H1 (cell line): ENCODE data around the gene FAM47C.
"Not testable (repeated sequence)": the region's sequence is repeated elsewhere in the genome, so short reads cannot be mapped to it uniquely, and the experiment has no call there.

Source experiments
- CREB1 ChIP-seq: IDR thresholded peaks from 2 replicates; pipeline ENCODE4 v1.6.1; 2012; ENCODE audit warnings: inconsistent platforms
- CTCF ChIP-seq, 3 experiments: IDR thresholded peaks; 1 replicate in 2 of 3; 2 replicates in 1 of 3; pipeline versions ENCODE4 v1.5.1 to v1.6.1; 2011; ENCODE audit warnings: low read length in 3 of 3, mild to moderate bottlenecking in 3 of 3, inconsistent platforms in 2 of 3, low read depth in 1 of 3, moderate library complexity in 1 of 3; ENCODE audit not compliant: insufficient read depth in 1 of 3; ENCODE audit errors: control extremely low read depth in 1 of 3
- EP300 ChIP-seq, 2 experiments: IDR thresholded peaks; 1 replicate in 1 of 2; 2 replicates in 1 of 2; pipeline ENCODE4 v1.6.1; 2011 to 2012; ENCODE audit warnings: low read depth in 2 of 2, low read length in 2 of 2, mild to moderate bottlenecking in 2 of 2, borderline replicate concordance in 1 of 2, inconsistent platforms in 1 of 2, moderate library complexity in 1 of 2
- TAF1 ChIP-seq: IDR thresholded peaks from 2 replicates; pipeline ENCODE4 v1.6.1; 2011; ENCODE audit warnings: mild to moderate bottlenecking, low read depth, low read length
- TF ChIP-seq, protein P1 (sequence below): fragments of 300-600 bp; sonication (generic); IDR thresholded peaks from 2 replicates; pipeline ENCODE4 v1.7.1; 2012; ENCODE audit warnings: low read length, moderate library complexity, mild to moderate bottlenecking, inconsistent platforms; ENCODE audit not compliant: insufficient replicate concordance

DNA sequence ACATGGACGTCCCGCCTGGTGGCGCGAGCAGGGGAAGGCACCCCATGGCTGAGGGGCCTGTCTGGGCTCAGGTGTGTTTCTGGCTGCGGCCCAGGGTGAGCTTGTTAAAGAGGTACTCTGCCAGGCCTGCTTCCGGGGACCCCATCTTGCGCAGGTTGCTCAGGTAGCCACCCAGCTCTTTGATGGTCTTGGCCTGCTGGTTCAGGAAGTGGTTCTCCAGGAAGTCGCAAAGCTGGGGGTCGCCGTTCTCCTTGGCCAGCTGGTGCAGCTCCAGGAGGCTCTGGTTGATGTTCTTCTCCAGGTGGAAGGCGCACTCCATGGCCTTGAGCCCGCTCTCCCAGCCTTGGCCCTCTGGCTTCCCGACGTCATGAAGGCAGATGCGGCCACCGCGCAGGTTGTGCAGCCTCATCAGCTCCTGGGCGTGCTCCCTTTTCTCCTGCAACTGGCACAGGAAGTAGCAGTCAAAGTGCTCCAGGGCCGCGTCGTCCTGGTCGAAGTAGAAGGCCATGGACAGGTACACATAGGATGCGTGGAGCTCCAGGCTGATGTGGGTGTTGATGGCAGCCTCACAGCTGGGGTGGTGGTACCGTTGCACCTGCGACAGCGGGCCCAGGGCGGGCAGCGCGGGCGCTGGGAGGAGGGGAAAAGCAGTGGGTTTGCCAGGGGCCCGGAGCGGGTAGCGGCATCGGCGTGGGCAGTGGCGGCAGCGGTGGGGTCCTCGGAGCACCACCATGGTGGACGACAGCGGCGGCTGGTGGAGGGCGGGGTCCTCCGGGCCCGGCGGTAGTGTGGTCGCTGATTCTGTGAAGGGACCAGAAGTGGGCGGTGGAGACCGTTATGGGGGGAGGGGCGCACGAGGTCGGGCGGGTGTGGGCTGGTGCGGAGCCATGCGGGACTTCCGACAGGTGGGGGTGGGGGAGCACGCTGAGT lies 35.1 kb downstream of the FAM47C start:
- TF ChIP-seq CTCF (IDR thresholded peaks at IDR 0.05; ENCODE audit: control extremely low read depth in 1 of 3, insufficient read depth in 1 of 3, low read depth in 1 of 3, low read length in 3 of 3); EP300 (IDR thresholded peaks at IDR 0.05; ENCODE audit: borderline replicate concordance in 1 of 2, low read depth in 2 of 2, low read length in 2 of 2); TAF1; CREB1: not testable (repeated sequence)
- TF ChIP-seq, protein P1, sequence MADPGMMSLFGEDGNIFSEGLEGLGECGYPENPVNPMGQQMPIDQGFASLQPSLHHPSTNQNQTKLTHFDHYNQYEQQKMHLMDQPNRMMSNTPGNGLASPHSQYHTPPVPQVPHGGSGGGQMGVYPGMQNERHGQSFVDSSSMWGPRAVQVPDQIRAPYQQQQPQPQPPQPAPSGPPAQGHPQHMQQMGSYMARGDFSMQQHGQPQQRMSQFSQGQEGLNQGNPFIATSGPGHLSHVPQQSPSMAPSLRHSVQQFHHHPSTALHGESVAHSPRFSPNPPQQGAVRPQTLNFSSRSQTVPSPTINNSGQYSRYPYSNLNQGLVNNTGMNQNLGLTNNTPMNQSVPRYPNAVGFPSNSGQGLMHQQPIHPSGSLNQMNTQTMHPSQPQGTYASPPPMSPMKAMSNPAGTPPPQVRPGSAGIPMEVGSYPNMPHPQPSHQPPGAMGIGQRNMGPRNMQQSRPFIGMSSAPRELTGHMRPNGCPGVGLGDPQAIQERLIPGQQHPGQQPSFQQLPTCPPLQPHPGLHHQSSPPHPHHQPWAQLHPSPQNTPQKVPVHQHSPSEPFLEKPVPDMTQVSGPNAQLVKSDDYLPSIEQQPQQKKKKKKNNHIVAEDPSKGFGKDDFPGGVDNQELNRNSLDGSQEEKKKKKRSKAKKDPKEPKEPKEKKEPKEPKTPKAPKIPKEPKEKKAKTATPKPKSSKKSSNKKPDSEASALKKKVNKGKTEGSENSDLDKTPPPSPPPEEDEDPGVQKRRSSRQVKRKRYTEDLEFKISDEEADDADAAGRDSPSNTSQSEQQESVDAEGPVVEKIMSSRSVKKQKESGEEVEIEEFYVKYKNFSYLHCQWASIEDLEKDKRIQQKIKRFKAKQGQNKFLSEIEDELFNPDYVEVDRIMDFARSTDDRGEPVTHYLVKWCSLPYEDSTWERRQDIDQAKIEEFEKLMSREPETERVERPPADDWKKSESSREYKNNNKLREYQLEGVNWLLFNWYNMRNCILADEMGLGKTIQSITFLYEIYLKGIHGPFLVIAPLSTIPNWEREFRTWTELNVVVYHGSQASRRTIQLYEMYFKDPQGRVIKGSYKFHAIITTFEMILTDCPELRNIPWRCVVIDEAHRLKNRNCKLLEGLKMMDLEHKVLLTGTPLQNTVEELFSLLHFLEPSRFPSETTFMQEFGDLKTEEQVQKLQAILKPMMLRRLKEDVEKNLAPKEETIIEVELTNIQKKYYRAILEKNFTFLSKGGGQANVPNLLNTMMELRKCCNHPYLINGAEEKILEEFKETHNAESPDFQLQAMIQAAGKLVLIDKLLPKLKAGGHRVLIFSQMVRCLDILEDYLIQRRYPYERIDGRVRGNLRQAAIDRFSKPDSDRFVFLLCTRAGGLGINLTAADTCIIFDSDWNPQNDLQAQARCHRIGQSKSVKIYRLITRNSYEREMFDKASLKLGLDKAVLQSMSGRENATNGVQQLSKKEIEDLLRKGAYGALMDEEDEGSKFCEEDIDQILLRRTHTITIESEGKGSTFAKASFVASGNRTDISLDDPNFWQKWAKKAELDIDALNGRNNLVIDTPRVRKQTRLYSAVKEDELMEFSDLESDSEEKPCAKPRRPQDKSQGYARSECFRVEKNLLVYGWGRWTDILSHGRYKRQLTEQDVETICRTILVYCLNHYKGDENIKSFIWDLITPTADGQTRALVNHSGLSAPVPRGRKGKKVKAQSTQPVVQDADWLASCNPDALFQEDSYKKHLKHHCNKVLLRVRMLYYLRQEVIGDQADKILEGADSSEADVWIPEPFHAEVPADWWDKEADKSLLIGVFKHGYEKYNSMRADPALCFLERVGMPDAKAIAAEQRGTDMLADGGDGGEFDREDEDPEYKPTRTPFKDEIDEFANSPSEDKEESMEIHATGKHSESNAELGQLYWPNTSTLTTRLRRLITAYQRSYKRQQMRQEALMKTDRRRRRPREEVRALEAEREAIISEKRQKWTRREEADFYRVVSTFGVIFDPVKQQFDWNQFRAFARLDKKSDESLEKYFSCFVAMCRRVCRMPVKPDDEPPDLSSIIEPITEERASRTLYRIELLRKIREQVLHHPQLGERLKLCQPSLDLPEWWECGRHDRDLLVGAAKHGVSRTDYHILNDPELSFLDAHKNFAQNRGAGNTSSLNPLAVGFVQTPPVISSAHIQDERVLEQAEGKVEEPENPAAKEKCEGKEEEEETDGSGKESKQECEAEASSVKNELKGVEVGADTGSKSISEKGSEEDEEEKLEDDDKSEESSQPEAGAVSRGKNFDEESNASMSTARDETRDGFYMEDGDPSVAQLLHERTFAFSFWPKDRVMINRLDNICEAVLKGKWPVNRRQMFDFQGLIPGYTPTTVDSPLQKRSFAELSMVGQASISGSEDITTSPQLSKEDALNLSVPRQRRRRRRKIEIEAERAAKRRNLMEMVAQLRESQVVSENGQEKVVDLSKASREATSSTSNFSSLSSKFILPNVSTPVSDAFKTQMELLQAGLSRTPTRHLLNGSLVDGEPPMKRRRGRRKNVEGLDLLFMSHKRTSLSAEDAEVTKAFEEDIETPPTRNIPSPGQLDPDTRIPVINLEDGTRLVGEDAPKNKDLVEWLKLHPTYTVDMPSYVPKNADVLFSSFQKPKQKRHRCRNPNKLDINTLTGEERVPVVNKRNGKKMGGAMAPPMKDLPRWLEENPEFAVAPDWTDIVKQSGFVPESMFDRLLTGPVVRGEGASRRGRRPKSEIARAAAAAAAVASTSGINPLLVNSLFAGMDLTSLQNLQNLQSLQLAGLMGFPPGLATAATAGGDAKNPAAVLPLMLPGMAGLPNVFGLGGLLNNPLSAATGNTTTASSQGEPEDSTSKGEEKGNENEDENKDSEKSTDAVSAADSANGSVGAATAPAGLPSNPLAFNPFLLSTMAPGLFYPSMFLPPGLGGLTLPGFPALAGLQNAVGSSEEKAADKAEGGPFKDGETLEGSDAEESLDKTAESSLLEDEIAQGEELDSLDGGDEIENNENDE = not testable (repeated sequence)
